Endothelial cell (in vitro differentiated cells): Measurements from ENCODE around the gene N4BP2L2. TPM values are rescaled to one million over a fixed set of nuclear protein-coding genes. Genes with fewer than 3 reads are reported as not detected.

Source experiments
- DNase-seq: peaks from one replicate; pipeline ENCODE4 v3.0.0; 2021; ENCODE audit warnings: low spot score
- H3K27ac Mint-ChIP-seq: one replicate; pipeline ENCODE4 v1.8.0; 2021; ENCODE audit warnings: mixed read lengths, inconsistent platforms; ENCODE audit not compliant: unreplicated experiment
- H3K27me3 Mint-ChIP-seq: one replicate; pipeline ENCODE4 v1.8.0; 2021; ENCODE audit warnings: mild to moderate bottlenecking, moderate library complexity, mixed read lengths, inconsistent platforms; ENCODE audit not compliant: unreplicated experiment
- H3K36me3 Mint-ChIP-seq: one replicate; pipeline ENCODE4 v1.8.0; 2021; ENCODE audit warnings: mild to moderate bottlenecking, low read depth, mixed read lengths, inconsistent platforms; ENCODE audit not compliant: unreplicated experiment
- H3K4me1 Mint-ChIP-seq: one replicate; pipeline ENCODE4 v1.8.0; 2021; ENCODE audit warnings: mild to moderate bottlenecking, mixed read lengths, inconsistent platforms; ENCODE audit not compliant: unreplicated experiment
- H3K4me3 Mint-ChIP-seq: one replicate; pipeline ENCODE4 v1.8.0; 2021; ENCODE audit warnings: mild to moderate bottlenecking, mixed read lengths, inconsistent platforms; ENCODE audit not compliant: unreplicated experiment
- H3K9me3 Mint-ChIP-seq: one replicate; pipeline ENCODE4 v1.8.0; 2021; ENCODE audit warnings: mixed read lengths, inconsistent platforms; ENCODE audit not compliant: unreplicated experiment
- CTCF ChIP-seq: fragments of 200-600 bp; sonication (generic); IDR thresholded peaks from one replicate; pipeline ENCODE4 v1.5.0; 2021; ENCODE audit warnings: antibody characterized with exemption; ENCODE audit not compliant: unreplicated experiment
- total RNA-seq: library from RNA; stranded (reverse); fragmentation: NEBNext Ultra II Directional; extraction: Animal tissue kit (Norgen Biotek cat#: 25700); gene quantifications from one replicate; pipeline ENCODE4 v1.2.1, GENCODE V29; 2021; ENCODE audit not compliant: unreplicated experiment

The N4BP2L2 gene
- total RNA-seq, 1 donor from 2014 or later, result 81.1 TPM

- no peaks in the 10 kb centered on the region for H3K4me1 Mint-ChIP-seq
- peaks cover 2% of the 10 kb centered on the region for H3K27me3 Mint-ChIP-seq
- no peak overlapping the region for H3K4me3 Mint-ChIP-seq
- TF ChIP-seq CTCF, result no peak
- no peak overlapping the region for H3K27ac Mint-ChIP-seq
- H3K36me3 Mint-ChIP-seq, result peaks cover 5% of the 10 kb centered on the region
- DNase-seq, result no peak
- no peaks in the 10 kb centered on the region for H3K9me3 Mint-ChIP-seq
Measured at GRCh38 chr13:32472194-32472621, 66.4 kb downstream of the N4BP2L2 start.

- Mint-ChIP-seq H3K27ac (no peak overlapping the region), H3K27me3 (peaks cover 2% of the 10 kb centered on the region), H3K4me1 (no peaks in the 10 kb centered on the region), H3K4me3 (no peak overlapping the region), H3K36me3 (peaks cover 5% of the 10 kb centered on the region), H3K9me3 (no peaks in the 10 kb centered on the region)
- DNase-seq, result no peak
- TF ChIP-seq CTCF, result no peak
Measured at GRCh38 chr13:32471187-32471922, 67.2 kb downstream of the N4BP2L2 start.

- TF ChIP-seq CTCF, result no peak
- H3K36me3 Mint-ChIP-seq, result peaks cover 5% of the 10 kb centered on the region
- no peak overlapping the region for H3K27ac Mint-ChIP-seq
- peaks cover 3% of the 10 kb centered on the region for H3K27me3 Mint-ChIP-seq
- DNase-seq, result no peak
- H3K4me1 Mint-ChIP-seq, result no peaks in the 10 kb centered on the region
- H3K4me3 Mint-ChIP-seq, result no peak overlapping the region
- H3K9me3 Mint-ChIP-seq, result no peaks in the 10 kb centered on the region
Measured at GRCh38 chr13:32468502-32469142, 70.0 kb downstream of the N4BP2L2 start.

- Mint-ChIP-seq H3K4me1 (no peaks in the 10 kb centered on the region), H3K36me3 (peaks cover 5% of the 10 kb centered on the region), H3K27ac (no peak overlapping the region), H3K9me3 (no peaks in the 10 kb centered on the region), H3K27me3 (peaks cover 1% of the 10 kb centered on the region), H3K4me3 (no peak overlapping the region)
- no peak for DNase-seq
- no peak for TF ChIP-seq CTCF
Measured at GRCh38 chr13:32456591-32456990, 82.0 kb downstream of the N4BP2L2 start.

- no peak overlapping the region for H3K27ac Mint-ChIP-seq
- no peak for TF ChIP-seq CTCF
- H3K36me3 Mint-ChIP-seq, result peaks cover 5% of the 10 kb centered on the region
- no peak overlapping the region for H3K4me3 Mint-ChIP-seq
- no peaks in the 10 kb centered on the region for H3K4me1 Mint-ChIP-seq
- peaks cover 1% of the 10 kb centered on the region for H3K27me3 Mint-ChIP-seq
- DNase-seq, result no peak
- no peaks in the 10 kb centered on the region for H3K9me3 Mint-ChIP-seq
Measured at GRCh38 chr13:32455594-32455903, 83.0 kb downstream of the N4BP2L2 start.
